IMR-90 (cell line): ENCODE measurements around the gene LRRC52. TPM values are rescaled to one million over a fixed set of nuclear protein-coding genes. Genes with fewer than 3 reads are reported as not detected.

Experiments
- ATAC-seq: fragments of 200-7000 bp; cut with Tn5 transposase; 2 replicates; pipeline ENCODE4 v1.9.1; 2020; ENCODE audit warnings: low read depth, mild to moderate bottlenecking, moderate library complexity
- BruUV-seq: library from RNA; stranded (reverse); fragments of 400-500 nt; replicated peaks from 2 replicates; lab custom pipeline; 2021; lab: Mats Ljungman, UMichigan
- CTCF ChIA-PET: fragments of 300-600 bp; formaldehyde crosslinking; extraction: SDS; loops from one replicate; lab custom pipeline; 2021; ENCODE audit warnings: antibody characterized with exemption; lab: Yijun Ruan, JAX
- POLR2A ChIA-PET: fragments of 300-600 bp; sonication (Branson Sonifier 250); formaldehyde crosslinking; loops from one replicate; lab custom pipeline; 2022; ENCODE audit warnings: antibody characterized with exemption; ENCODE audit not compliant: unreplicated experiment; lab: Charles Lee
- DNase-seq: peaks from one replicate; pipeline ENCODE4 v3.0.0; 2013
- H2AFZ ChIP-seq: replicated peaks from 2 replicates; pipeline ENCODE3; 2013; ENCODE audit warnings: low read length, mild to moderate bottlenecking; ENCODE audit not compliant: poor library complexity
- H2AK5ac ChIP-seq: 2 replicates; pipeline ENCODE4 v1.6.1; 2013; ENCODE audit warnings: low read depth, low read length, inconsistent platforms
- H2AK9ac ChIP-seq: replicated peaks from 2 replicates; pipeline ENCODE3; 2013; ENCODE audit warnings: mild to moderate bottlenecking, low read depth, low read length, moderate library complexity; ENCODE audit not compliant: poor library complexity
- H2BK120ac ChIP-seq: 2 replicates; pipeline ENCODE4 v1.6.1; 2013; ENCODE audit warnings: low read depth, low read length, inconsistent platforms
- H2BK15ac ChIP-seq: 3 replicates; pipeline ENCODE4 v1.6.1; 2013; ENCODE audit warnings: low read depth, low read length, inconsistent platforms
- H2BK20ac ChIP-seq: 2 replicates; pipeline ENCODE4 v1.6.1; 2013; ENCODE audit warnings: low read depth, mild to moderate bottlenecking, inconsistent platforms, low read length, moderate library complexity
- H2BK5ac ChIP-seq: 2 replicates; pipeline ENCODE4 v1.6.1; 2013; ENCODE audit warnings: mild to moderate bottlenecking, low read depth, low read length, inconsistent platforms; ENCODE audit not compliant: poor library complexity, severe bottlenecking
- H3K14ac ChIP-seq: replicated peaks from 2 replicates; pipeline ENCODE4 v1.6.1; 2013; ENCODE audit warnings: low read depth, low read length, inconsistent platforms
- H3K18ac ChIP-seq: 2 replicates; pipeline ENCODE4 v1.6.1; 2013; ENCODE audit warnings: low read depth, low read length, control low read depth
- H3K23ac ChIP-seq: 2 replicates; pipeline ENCODE4 v1.6.1; 2013; ENCODE audit warnings: low read depth, low read length, inconsistent platforms
- H3K27ac ChIP-seq: 2 replicates; pipeline ENCODE4 v1.5.1; 2013; ENCODE audit warnings: mild to moderate bottlenecking, control low read depth, low read length; ENCODE audit not compliant: insufficient read depth
- H3K27me3 ChIP-seq: 2 replicates; pipeline ENCODE4 v1.6.1; 2013; ENCODE audit warnings: low read length; ENCODE audit not compliant: control insufficient read depth, insufficient read depth
- H3K36me3 ChIP-seq: 2 replicates; pipeline ENCODE4 v1.6.1; 2013; ENCODE audit warnings: low read length, mixed read lengths; ENCODE audit not compliant: control insufficient read depth, insufficient read depth
- H3K4ac ChIP-seq: 2 replicates; pipeline ENCODE4 v1.6.1; 2013; ENCODE audit warnings: low read depth, low read length, inconsistent platforms
- H3K4me1 ChIP-seq: 2 replicates; pipeline ENCODE4 v1.6.1; 2013; ENCODE audit warnings: low read length, mixed read lengths; ENCODE audit not compliant: control insufficient read depth, insufficient read depth
- H3K4me2 ChIP-seq: 2 replicates; pipeline ENCODE4 v1.6.1; 2013; ENCODE audit warnings: low read depth, mild to moderate bottlenecking, control low read depth, low read length, moderate library complexity
- H3K4me3 ChIP-seq: 2 replicates; pipeline ENCODE4 v1.5.1; 2013; ENCODE audit warnings: low read depth, mild to moderate bottlenecking, control low read depth, low read length, moderate library complexity; ENCODE audit not compliant: insufficient read depth
- H3K56ac ChIP-seq: 2 replicates; pipeline ENCODE4 v1.6.1; 2013; ENCODE audit warnings: low read length, inconsistent platforms; ENCODE audit not compliant: insufficient read depth; ENCODE audit errors: extremely low read depth
- H3K79me1 ChIP-seq, 2 experiments: 2 replicates each; pipeline ENCODE4 v1.6.1; 2013; ENCODE audit warnings: low read length in 2 of 2, inconsistent platforms in 1 of 2, low read depth in 1 of 2
- H3K9ac ChIP-seq: 2 replicates; pipeline ENCODE4 v1.6.1; 2013; ENCODE audit warnings: low read depth, low read length, control low read depth
- H3K9me1 ChIP-seq: 2 replicates; pipeline ENCODE4 v1.6.1; 2013; ENCODE audit warnings: low read length, inconsistent platforms; ENCODE audit not compliant: insufficient read depth
- H3K9me3 ChIP-seq: 2 replicates; pipeline ENCODE4 v1.6.1; 2013; ENCODE audit warnings: low read length; ENCODE audit not compliant: control insufficient read depth, insufficient read depth
- H4K20me1 ChIP-seq: 2 replicates; pipeline ENCODE4 v1.6.1; 2013; ENCODE audit warnings: low read length, inconsistent platforms; ENCODE audit not compliant: insufficient read depth
- H4K5ac ChIP-seq: 2 replicates; pipeline ENCODE4 v1.6.1; 2013; ENCODE audit warnings: mild to moderate bottlenecking, low read depth, low read length, control low read depth
- H4K8ac ChIP-seq, 2 experiments: 2 replicates each; pipeline ENCODE4 v1.6.1; 2013; ENCODE audit warnings: low read depth in 2 of 2, low read length in 2 of 2, control low read depth in 1 of 2, inconsistent platforms in 1 of 2
- H4K91ac ChIP-seq: 2 replicates; pipeline ENCODE4 v1.6.1; 2013; ENCODE audit warnings: low read depth, low read length, inconsistent platforms; ENCODE audit not compliant: insufficient read depth
- CHD1 ChIP-seq: IDR thresholded peaks from 2 replicates; pipeline ENCODE4 v1.6.1; 2012; ENCODE audit warnings: low read depth, low read length, improper control_type of control experiment
- CTCF ChIP-seq: conservative IDR thresholded peaks from 2 replicates; pipeline ENCODE4 v1.5.1; 2012; ENCODE audit warnings: mild to moderate bottlenecking, low read depth, low read length, improper control_type of control experiment
- ELK1 ChIP-seq: fragments of 150-350 bp; IDR thresholded peaks from 2 replicates; pipeline ENCODE4 v1.6.1; 2016; ENCODE audit warnings: low read depth, mild to moderate bottlenecking, low read length, moderate library complexity, borderline replicate concordance
- FOS ChIP-seq: fragments of 150-350 bp; IDR thresholded peaks from 2 replicates; pipeline ENCODE4 v1.6.1; 2016; ENCODE audit warnings: low read depth, low read length
- MAZ ChIP-seq: IDR thresholded peaks from 2 replicates; pipeline ENCODE4 v1.6.1; 2012; ENCODE audit warnings: low read depth, mild to moderate bottlenecking, low read length, improper control_type of control experiment, moderate library complexity, borderline replicate concordance
- RCOR1 ChIP-seq: IDR thresholded peaks from 2 replicates; pipeline ENCODE4 v1.6.1; 2012; ENCODE audit warnings: mild to moderate bottlenecking, low read length, improper control_type of control experiment; ENCODE audit not compliant: insufficient replicate concordance
- SMC3 ChIP-seq: fragments of 150-350 bp; IDR thresholded peaks from 2 replicates; pipeline ENCODE4 v1.6.1; 2016; ENCODE audit warnings: low read depth, mild to moderate bottlenecking, antibody characterized with exemption, low read length, moderate library complexity
- WGBS, 2 experiments: methylation state at CpG; one replicate each; pipeline versions ENCODE4 v1.1.5 to v1.1.7; 2013; ENCODE audit warnings: missing lambda C conversion rate in 2 of 2; ENCODE audit not compliant: insufficient read length in 1 of 2; ENCODE audit errors: extremely low coverage in 2 of 2; 5-methylcytosine and 5-hydroxymethylcytosine counted together
- dilution Hi-C: fragments of 300-500 bp; cut with HindIII; formaldehyde crosslinking; loops from one replicate; pipeline ENCODE4 v1.14.3; 2018; ENCODE audit warnings: low sequenced_read_pairs; ENCODE audit not compliant: unreplicated experiment
- in situ Hi-C: fragments of 300-500 bp; cut with MboI; formaldehyde crosslinking; loops from 3 replicates; pipeline ENCODE4 v1.14.3; 2019; ENCODE audit warnings: low sequenced_read_pairs, inconsistent platforms, mixed read lengths
- intact Hi-C: fragments of 100-400 bp; cut with micrococcal nuclease; formaldehyde crosslinking; loops from 2 replicates; pipeline ENCODE4 v1.10.0; 2022
- polyA plus RNA-seq, 3 experiments: library from polyadenylated mRNA; depleted of rRNA; stranded (reverse); fragments of >200 nt; gene quantifications; 2 replicates each; pipeline ENCODE4 v1.2.3, GENCODE V29; 2012; ENCODE audit warnings: low replicate concordance in 1 of 3
- total RNA-seq: library from RNA; depleted of rRNA; stranded (reverse); fragments of >200 nt; gene quantifications from 2 replicates; pipeline ENCODE4 v1.2.3, GENCODE V29; 2012

The LRRC52 gene
- total and polyA plus RNA-seq, 2 of the 4 experiments (the other 2 are of a cell fraction): not detected

GRCh38 chr1:165531021-165531420 lies 12.8 kb upstream of the LRRC52 start:
- no peak overlapping the region for H3K4ac ChIP-seq
- H3K9me3 ChIP-seq: no peaks in the 10 kb centered on the region
- H2BK5ac ChIP-seq: no peak overlapping the region
- intact Hi-C loops: no loop called here
- H3K79me1 ChIP-seq: no peaks in the 10 kb centered on the region
- no peak overlapping the region for H3K56ac ChIP-seq
- H2AK9ac ChIP-seq: no peak overlapping the region
- no peak overlapping the region for H2BK120ac ChIP-seq
- H2AK5ac ChIP-seq: no peak overlapping the region
- no peak for DNase-seq
- H4K20me1 ChIP-seq: no peaks in the 10 kb centered on the region
- TF ChIP-seq SMC3 (no peak), ELK1 (no peak), CHD1 (no peak), FOS (no peak), MAZ (no peak), CTCF (no peak), RCOR1 (no peak)
- dilution Hi-C loops: no loop called here
- H2BK20ac ChIP-seq: no peak overlapping the region
- no peaks in the 10 kb centered on the region for H3K4me1 ChIP-seq
- H2BK15ac ChIP-seq: no peak overlapping the region
- H2AFZ ChIP-seq: no peak overlapping the region
- no peak overlapping the region for H4K91ac ChIP-seq
- CTCF ChIA-PET: no interaction called here
- POLR2A ChIA-PET: no interaction called here
- ATAC-seq: no peak
- no peak overlapping the region for H3K9ac ChIP-seq
- H3K36me3 ChIP-seq: no peaks in the 10 kb centered on the region
- H4K5ac ChIP-seq: no peak overlapping the region
- in situ Hi-C loops: no loop called here
- H3K23ac ChIP-seq: no peak overlapping the region
- H3K9me1 ChIP-seq: no peaks in the 10 kb centered on the region
- H3K4me2 ChIP-seq: no peak overlapping the region
- BruUV-seq: no TSS peak
- no peak overlapping the region for H3K18ac ChIP-seq
- no peak overlapping the region for H4K8ac ChIP-seq
- H3K14ac ChIP-seq: no peak overlapping the region
- H3K27me3 ChIP-seq: no peaks in the 10 kb centered on the region
- H3K4me3 ChIP-seq: no peak overlapping the region
- no peak overlapping the region for H3K27ac ChIP-seq
- no CpG with 5 or more reads among the region's 2 CpGs for WGBS, 2 experiments
